Caki2 (cell line): Measurements from ENCODE around the gene SYT7. TPM values are rescaled to one million over a fixed set of nuclear protein-coding genes. Genes with fewer than 3 reads are reported as not detected.
"Not testable (repeated sequence)": the region's sequence is repeated elsewhere in the genome, so short reads cannot be mapped to it uniquely, and the experiment has no call there.

Experiments used
- DNase-seq: peaks from one replicate; pipeline ENCODE4 v3.0.0-alpha.2; 2015; ENCODE audit warnings: low read depth
- in situ Hi-C: cut with HindIII; loops from 2 replicates; pipeline ENCODE4 v1.10.0; 2016; ENCODE audit warnings: low sequenced_read_pairs, low pct_unique_long_range_greater_than_20kb, mixed read lengths
- total RNA-seq: library from RNA; depleted of rRNA; stranded (reverse); fragments of >200 nt; shearing (Covaris generic); gene quantifications from 2 replicates; pipeline ENCODE4 v1.2.3, GENCODE V29; 2014; ENCODE audit warnings: low replicate concordance; rRNA removed

The SYT7 gene
- total RNA-seq, 1 experiment from 2014 or later, result 0.41 TPM

DNA sequence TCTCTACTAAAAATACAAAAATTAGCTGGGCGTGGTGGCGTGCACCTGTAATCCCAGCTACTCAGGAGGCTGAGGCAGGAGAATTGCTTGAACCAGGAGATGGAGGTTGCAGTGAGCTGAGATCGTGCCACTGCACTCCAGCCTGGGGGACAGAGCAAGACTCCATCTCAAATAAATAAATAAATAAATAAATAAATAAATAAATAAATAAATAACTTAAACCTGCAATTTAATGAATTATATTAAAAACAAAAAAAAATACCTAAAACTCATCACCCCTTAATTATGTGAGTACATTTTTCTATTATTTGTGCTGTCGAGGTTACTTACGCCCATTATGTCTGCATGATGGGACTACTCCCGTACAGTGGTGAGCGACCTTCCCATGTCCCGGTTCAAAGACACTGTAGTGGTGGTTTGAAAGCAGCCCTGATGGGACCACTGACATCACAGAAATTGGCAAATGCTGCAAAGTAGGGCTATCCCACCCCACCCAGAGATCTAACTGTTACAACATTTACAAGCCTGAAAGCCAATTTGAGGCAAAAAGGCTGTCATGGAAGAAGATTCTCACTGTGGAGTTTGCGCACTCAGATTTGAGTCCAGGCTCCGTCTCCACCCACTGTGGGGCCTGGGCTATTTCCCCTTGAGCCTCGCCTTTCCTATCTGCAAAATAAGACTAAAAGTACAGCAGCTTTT lies 101.4 kb downstream of the SYT7 start:
- DNase-seq, in situ Hi-C loops: not testable (repeated sequence)

DNA sequence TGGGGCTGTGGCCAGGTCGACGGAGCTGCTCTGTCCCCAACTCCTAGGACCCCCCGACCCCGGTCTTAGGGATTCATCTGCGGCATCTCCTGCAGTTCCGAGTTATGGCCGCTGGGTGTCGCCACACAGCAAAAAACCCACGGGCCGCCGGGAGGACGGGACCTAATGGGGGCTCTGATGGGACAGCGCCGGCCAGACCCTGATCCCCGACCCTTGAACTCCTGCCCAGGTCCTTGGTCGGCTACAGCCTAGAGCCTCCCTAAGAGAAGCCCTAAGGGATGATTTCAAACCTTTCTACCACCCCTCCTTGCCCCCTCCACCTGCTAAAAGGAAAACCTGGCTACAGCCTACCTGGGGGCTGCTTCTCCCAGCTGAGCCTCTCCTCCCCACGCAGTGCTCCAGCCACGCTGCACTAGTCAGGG lies 103.1 kb downstream of the SYT7 start:
- DNase-seq, result peak; percentile 21
- in situ Hi-C loops, result no loop called here

DNA sequence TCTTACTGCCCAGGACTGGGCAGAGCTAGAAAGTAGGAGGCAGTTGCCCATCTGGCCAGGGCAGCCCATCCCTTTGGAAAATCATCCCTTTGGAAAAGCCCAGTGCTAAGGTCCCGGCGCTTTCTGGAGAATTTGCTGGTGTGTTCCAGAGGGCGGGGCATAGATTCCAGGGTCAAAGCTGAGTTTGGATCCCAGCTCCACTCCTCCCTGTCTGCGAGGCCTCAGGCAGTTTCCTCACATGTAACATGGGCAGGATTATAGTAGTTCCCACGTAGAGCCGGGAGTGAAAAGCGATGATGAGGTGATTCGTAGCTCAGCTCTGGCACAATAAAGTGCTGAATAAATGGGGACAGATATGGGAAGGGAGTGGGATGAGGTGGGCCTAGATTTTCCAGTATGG lies 103.8 kb downstream of the SYT7 start:
- in situ Hi-C loops, result no loop called here
- DNase-seq, result no peak

DNA sequence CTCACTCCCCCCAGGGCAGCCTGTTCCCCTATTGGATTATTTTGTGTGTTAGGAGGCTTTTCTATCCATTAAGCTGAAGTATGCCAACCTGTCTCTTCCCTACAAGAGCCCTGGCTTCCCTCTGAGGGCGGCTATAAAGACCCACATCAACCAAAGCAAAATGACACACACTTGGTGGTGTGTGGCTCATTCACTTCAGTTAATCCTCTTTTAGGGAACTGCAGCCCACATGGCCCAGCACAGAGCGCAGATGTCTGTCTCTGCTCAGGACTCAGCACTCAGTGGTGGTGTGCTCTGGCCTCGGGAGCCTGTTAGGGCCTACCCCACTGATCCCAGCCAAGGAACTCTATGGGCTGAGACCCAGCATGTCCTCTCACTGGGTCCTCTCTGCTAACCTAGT lies 104.5 kb downstream of the SYT7 start:
- in situ Hi-C loops, result no loop called here
- no peak for DNase-seq

DNA sequence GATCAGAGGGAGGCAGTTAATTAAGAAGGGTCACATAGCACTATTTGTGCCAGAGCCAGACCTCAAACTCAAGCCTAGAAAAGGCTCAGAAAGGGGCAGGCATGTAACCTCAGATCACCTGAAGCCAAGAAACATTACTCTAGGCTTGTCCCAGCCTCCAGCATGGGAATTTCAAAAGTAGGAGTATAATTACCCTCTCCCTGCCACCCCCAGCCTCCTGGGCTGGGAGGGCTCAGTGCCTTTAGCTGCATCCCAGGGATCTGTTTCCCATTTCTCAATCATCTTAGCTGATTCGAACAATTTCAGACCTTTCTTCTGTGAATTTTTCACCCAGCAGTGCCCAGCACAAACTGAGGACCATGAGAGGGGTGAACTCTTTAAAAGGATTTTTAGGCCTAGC lies 105.4 kb downstream of the SYT7 start:
- in situ Hi-C loops, result no loop called here
- no peak for DNase-seq

DNA sequence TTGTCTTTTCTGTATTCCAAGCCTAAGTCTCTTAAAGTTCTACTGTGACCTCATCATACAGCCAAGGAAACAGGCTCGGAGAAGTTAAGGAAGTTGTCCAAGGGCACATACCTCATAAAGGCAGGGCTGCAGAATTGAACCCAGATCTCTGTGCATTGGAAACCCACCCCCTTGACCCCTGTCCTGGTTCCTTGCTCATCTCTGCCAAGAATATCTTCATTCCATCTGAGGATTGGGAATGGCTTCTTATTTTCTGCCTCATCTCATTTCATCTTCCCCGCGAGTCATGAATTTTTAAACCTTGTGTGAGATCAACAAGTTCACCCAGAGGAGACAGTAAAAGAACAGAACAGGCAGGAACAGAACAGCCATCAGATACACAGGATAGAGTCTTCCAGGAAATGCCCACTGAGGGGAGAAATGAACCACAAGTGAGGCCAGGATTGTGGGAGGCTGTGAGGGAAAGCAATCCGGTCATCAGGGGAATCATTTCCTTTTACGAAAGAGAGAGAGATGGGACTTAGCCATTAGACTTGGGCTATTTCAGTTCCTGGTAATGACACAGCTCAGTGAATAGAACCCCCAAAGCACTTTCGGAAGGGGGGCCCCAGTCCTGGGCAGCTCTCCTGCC lies 106.7 kb downstream of the SYT7 start:
- no peak for DNase-seq
- in situ Hi-C loops, result no loop called here

DNA sequence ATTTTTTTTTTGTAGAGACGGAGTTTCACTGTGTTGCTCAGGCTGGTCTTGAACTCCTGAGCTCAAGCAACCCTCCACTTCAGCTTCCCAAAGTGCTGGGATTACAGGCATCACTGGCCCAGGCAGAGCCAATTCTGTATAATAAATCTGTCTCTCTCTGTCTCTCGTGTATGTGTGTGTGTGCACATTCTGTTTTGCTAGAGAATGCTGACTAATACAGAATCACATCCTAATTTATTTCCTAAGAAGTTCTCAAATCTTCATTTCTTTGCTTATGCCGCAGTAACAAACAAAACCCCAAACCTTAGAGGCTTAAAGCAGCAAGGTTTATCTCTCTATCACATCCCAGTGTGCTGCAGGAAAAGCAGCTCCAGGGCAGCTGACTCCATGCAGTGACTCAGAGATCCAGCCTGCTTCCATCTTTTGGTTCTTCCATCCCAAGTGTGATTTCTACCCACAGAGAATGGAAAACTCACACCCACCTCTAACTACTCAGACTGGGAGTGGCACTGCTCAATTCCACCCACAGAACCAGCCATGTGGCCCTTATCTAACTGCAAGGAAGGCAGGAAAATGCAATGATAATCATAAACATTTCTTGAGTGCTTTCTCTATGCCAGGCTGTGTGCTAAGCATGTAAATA lies 107.4 kb downstream of the SYT7 start:
- DNase-seq, result no peak
- in situ Hi-C loops, result no loop called here

DNA sequence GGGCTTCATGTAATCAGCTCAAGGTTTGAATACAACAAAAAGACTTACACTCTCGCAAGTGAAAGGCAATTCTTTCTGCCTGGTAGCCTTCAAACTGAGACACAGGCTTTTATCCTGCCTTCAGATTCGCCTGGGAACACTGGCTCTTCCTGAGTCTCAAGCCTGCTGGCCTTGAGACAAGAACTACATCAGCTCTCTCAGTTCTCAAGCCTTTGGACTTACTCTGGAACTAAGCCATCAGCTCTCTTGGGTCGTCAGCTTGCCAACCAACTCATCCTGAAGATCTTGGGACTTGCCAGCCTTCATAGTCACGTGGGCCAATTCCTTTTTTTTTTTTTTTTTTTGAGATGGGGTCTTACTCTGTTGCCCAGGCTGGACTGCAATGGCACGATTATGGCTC lies 108.0 kb downstream of the SYT7 start:
- no peak for DNase-seq
- in situ Hi-C loops, result no loop called here

DNA sequence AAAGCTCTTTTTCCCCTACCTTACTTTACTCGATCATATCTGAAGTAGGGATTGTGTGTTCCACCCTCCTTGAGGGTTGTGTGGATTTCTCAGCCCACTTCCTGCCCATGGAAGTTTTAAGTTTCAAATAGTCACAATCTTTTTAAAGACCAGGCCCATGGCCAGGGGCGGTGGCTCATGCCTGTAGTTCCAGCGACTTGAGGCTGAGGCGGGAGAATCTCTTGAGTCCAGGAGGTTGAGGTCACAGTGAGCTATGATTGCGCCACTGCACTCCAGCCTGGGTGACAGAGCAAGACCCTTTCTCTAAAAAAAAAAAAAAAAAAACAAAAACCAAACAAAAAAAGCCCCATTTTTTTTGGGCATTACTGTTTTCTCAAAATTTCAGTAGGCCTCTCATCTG lies 108.6 kb downstream of the SYT7 start:
- in situ Hi-C loops, result no loop called here
- DNase-seq, result no peak

DNA sequence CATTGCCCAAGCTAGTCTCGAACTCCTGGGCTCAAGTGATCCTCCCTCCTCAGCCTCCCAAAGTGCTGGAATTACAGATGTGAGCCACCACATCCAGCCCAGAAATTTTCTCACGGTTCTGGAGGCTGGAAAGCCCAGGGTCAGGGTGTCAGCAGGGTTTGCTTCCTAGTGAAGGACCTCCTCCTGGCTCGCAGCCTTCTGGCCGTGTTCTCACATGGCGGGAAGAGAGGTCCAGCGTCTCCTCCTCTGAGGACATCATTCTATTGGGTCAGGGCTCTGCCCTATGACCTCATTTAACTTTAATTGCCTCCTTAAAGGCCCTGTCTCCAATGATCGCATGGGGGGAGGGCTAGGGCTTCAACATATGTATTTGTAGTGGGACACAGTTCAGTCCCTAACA lies 112.9 kb downstream of the SYT7 start:
- DNase-seq, result no peak

DNA sequence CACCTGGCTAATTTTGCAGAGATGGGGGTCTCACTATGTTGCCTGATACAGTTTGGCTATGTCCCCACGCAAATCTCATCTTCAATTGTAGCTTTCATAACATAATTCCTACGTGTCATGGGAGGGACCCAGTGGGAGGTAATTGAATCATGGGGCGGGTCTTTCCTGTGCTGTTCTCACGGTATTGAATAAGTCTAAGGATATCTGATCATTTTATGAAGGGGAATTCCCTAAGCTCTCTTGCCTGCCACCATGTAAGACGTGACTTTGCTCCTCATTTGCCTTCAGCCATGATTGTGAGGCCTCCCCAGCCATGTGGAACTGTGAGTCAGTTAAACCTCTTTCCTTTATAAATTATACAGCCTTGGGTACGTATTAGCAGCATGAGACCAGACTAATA lies 113.3 kb downstream of the SYT7 start:
- in situ Hi-C loops, DNase-seq: not testable (repeated sequence)

More for the DNA sequence above, 112.9 kb downstream of the SYT7 start:
- in situ Hi-C loops, result no loop called here

Other genes starting within 250 kb of the SYT7 start
- 151 and 154 TPM in 2 replicates for gene DDB1, start 248.0 kb downstream of the SYT7 start, total RNA-seq
- 69.5 and 73.5 TPM in 2 replicates for gene TKFC, start 247.8 kb downstream of the SYT7 start, total RNA-seq
- gene CYB561A3, start 219.2 kb downstream of the SYT7 start, total RNA-seq, result 56.1 and 59.9 TPM in 2 replicates
- gene TMEM138, start 218.7 kb downstream of the SYT7 start, total RNA-seq, result 13.2 and 31.3 TPM in 2 replicates
- gene TMEM216, start 188.5 kb downstream of the SYT7 start, total RNA-seq, result 13.3 and 23.6 TPM in 2 replicates
- 24.5 and 44.8 TPM in 2 replicates for gene CPSF7, start 151.1 kb downstream of the SYT7 start, total RNA-seq
- 21.6 and 25.1 TPM in 2 replicates for gene SDHAF2, start 151.0 kb downstream of the SYT7 start, total RNA-seq
- not detected in 2 replicates for gene LRRC10B, start 72.3 kb downstream of the SYT7 start, total RNA-seq
- gene DAGLA, start 99.3 kb upstream of the SYT7 start, total RNA-seq, result 0.74 and 2.4 TPM in 2 replicates
- gene MYRF, start 171.6 kb upstream of the SYT7 start, total RNA-seq, result 2.5 and 7.4 TPM in 2 replicates
- gene TMEM258, start 211.5 kb upstream of the SYT7 start, total RNA-seq, result 61.3 and 85.2 TPM in 2 replicates
- gene FEN1, start 211.8 kb upstream of the SYT7 start, total RNA-seq, result 61.0 and 66.9 TPM in 2 replicates
- 49.8 and 55.0 TPM in 2 replicates for gene FADS1, start 235.9 kb upstream of the SYT7 start, total RNA-seq
- gene FADS2, start 247.2 kb upstream of the SYT7 start, total RNA-seq, result 5.7 and 8.6 TPM in 2 replicates